Heart left ventricle (tissue), 16 donors: ENCODE data around the gene PTPN1. TPM values are rescaled to one million over a fixed set of nuclear protein-coding genes. Genes with fewer than 3 reads are reported as not detected.
A peak's percentile ranks its signal among the peaks of the same experiment; 100 is the strongest.

Source experiments
- ATAC-seq, 4 donors: fragments of 200-7000 bp; cut with Tn5 transposase; one replicate each; pipeline ENCODE4 v1.9.1; 2020 to 2022; ENCODE audit warnings: moderate library complexity in 4 of 4, mild to moderate bottlenecking in 3 of 4, moderate number of reproducible peaks in 1 of 4
- DNase-seq, 5 donors: peaks; one replicate each; pipeline ENCODE4 v3.0.0-alpha.2; 2020
- H3K27ac ChIP-seq, 12 donors: fragments of 200-600 bp; sonication (generic) in 4 of 12; one replicate each; pipeline versions ENCODE4 v1.5.0 to v1.8.0; 2016 to 2022; ENCODE audit warnings: mild to moderate bottlenecking in 2 of 12
- H3K27me3 ChIP-seq, 9 donors: fragments of 200-600 bp; sonication (generic) in 2 of 9; one replicate each; pipeline versions ENCODE4 v1.5.1 to v1.8.0; 2016 to 2022; ENCODE audit warnings: mild to moderate bottlenecking in 3 of 9
- H3K36me3 ChIP-seq, 9 donors: fragments of 200-600 bp; sonication (generic) in 2 of 9; one replicate each; pipeline versions ENCODE4 v1.5.0 to v1.8.0; 2018 to 2022; ENCODE audit warnings: mild to moderate bottlenecking in 2 of 9
- H3K4me1 ChIP-seq, 12 donors: fragments of 200-600 bp; sonication (generic) in 4 of 12; one replicate each; pipeline versions ENCODE4 v1.5.0 to v1.8.0; 2016 to 2022; ENCODE audit warnings: mild to moderate bottlenecking in 3 of 12
- H3K4me3 ChIP-seq, 12 donors: fragments of 200-600 bp; sonication (generic) in 4 of 12; one replicate each; pipeline versions ENCODE4 v1.5.0 to v1.8.0; 2017 to 2022; ENCODE audit warnings: mild to moderate bottlenecking in 9 of 12, moderate library complexity in 4 of 12
- H3K9me3 ChIP-seq, 12 donors: fragments of 200-600 bp; sonication (generic) in 4 of 12; one replicate each; pipeline versions ENCODE4 v1.5.0 to v1.8.0; 2016 to 2022; ENCODE audit warnings: mild to moderate bottlenecking in 1 of 12
- POLR2A ChIP-seq, 2 donors: fragments of 450-650 bp; IDR thresholded peaks; one replicate each; pipeline ENCODE4 v1.6.1; 2017; ENCODE audit warnings: antibody characterized with exemption in 2 of 2, mild to moderate bottlenecking in 2 of 2, moderate library complexity in 2 of 2
- WGBS, 4 donors: extraction: QIAGEN DNeasy Blood & Tissue Kit in 2 of 4; methylation state at CpG; one replicate each; pipeline versions ENCODE4 v1.1.5 to v1.1.7; 2013 to 2018; 5-methylcytosine and 5-hydroxymethylcytosine counted together
- intact Hi-C, 10 donors: fragments of 100-400 bp; cut with DNase I; formaldehyde crosslinking; loops; one replicate each; pipeline versions ENCODE4 v1.11.1 to v1.14.2; 2022
- polyA plus RNA-seq, 2 donors: library from polyadenylated mRNA; stranded (reverse); fragments of 200-250 nt; gene quantifications; one replicate each; pipeline ENCODE4 v1.2.3, GENCODE V29; 2013
- total RNA-seq, 9 donors: library from RNA; depleted of rRNA in 2 of 9; stranded (reverse); fragments of >200 nt in 2 of 9; fragmentation: NEBNext Ultra II Directional in 3 of 9; extraction: Animal tissue kit (Norgen Biotek cat#: 25700) in 3 of 9; gene quantifications; one replicate each; pipeline versions ENCODE4 v1.1.0 to v1.2.4, GENCODE V29; 2016 to 2023
- TF ChIP-seq, protein P1 (sequence below), 12 donors: fragments of 200-600 bp; sonication (generic) in 4 of 12; IDR thresholded peaks; one replicate each; pipeline versions ENCODE4 v1.5.0 to v1.8.0; 2018 to 2022; ENCODE audit warnings: antibody characterized with exemption in 12 of 12, mild to moderate bottlenecking in 5 of 12
- donor health status: ischemic (EF 13 %, LVEDD 7.1; RV severe dilation, severe dysfunction).
- donor health status: healthy with polysubstance abuse.
- donor health status: DM: no; HTN: yes; CAD: no.
- donor health status: DM: no; HTN: no; CAD: no.
- donor health status: ischemic (EF 25% LVEDD 6.9; RV normal size, moderate dysfunction).
- donor health status: ischemic (EF 25% LVEDD 5.7; RV mildly dilated, moderate dysfunction).
- donor health status: healthy.
- donor health status: DM: yes; HTN: yes; CAD: no.
- donor health status: ischemic (EF 35%, LVEDD 5.7; RV mildly dilated, moderate dysfunction).
- donor health status: nonischemic (EF 11% LVEDD 7.7; RV severe dilation, severe dysfunction).
- donor health status: DM: yes; HTN: yes; CAD: no.
- donor health status: PGD.
- donor health status: ischemic (EF 29% LVEDD 5.4; RV normal size, mild dysfunction).
- donor health status: nonischemic (EF 23%, LVEDD 6.1; RV moderate dilation, normal function).

Gene PTPN1
- total and polyA plus RNA-seq, 11 donors = 18.5 to 93.8 (median 32.0) TPM

DNA sequence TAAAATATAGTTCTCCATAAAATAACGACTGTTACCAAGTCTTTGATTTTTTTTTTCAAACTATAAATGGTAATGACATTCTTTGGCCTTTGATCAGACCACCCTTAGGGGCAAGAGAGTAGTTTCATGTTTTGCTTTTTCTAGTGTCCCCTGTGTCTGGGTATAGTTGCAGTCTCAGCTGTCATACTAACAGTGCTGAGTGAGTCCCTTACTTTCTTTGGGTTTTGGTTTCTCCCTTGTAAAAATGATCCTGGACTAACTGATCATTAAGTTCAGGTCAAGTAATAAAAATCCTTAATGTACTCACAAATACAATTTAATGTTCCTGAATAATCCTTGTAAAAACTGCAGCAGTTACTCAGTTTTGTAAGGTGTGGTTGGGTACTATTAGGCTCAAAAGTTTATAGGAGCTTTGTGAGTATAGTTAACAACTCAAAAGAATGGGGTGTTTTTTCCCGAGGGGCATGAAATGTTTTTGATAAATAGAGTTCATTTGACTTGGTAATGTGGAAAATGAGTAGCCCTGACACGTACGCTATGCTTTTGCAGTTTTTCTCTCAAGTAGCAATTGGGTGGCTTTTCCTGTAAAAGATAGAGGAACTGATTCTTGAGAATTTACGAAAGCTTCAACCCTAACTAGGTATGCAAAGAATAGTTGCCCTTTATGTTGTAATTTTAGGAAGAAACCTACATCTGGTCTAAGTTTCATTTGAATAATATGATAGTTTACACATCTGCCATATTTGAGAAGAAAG is 6.2 kb downstream of the PTPN1 start:
- H3K4me1 ChIP-seq = peaks cover 5 to 100% (median 85%) of the 10 kb centered on the region in 12 donors
- intact Hi-C loops = no loop called here

DNA sequence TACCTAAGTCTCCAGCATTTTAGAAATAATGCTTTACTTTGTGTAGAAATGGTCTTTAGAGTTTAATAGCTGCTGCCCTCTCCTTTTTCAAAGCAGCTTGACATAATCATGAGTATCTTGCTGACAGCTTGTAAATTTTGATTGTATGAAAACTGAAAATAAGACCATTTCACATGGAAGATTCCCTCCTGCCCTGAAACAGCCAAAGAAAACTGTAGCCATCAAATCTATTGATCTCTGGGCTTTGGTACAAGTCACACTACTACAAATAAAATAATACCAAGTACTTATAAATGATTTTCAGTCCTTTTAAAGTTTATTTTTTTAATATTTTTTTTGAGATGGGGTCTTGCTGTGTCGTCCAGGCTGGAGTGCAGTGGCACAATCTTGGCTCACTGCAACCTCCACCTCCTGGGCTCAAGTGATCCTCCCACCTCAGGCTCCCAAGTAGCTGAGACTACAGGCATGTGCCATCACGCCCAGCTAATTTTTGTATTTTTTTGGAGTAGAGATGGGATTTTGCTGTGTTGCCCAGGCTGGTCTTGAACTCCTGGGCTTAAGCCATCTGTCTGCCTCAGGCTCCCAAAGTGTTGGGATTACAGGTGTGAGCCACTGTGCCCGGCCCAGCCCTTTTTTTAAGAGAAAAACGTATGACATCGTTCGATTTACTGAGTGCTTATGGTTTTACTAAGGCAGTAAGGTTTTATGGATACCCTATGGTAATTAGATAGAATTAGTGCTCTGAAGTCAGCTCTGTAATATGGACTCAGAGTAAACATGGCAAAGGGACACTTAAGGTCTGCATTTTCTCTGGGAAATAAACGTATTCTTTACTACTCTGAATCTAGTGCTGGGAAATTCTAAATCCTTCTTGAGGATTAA is 7.0 kb downstream of the PTPN1 start:
- Histone ChIP-seq H3K27ac (peak overlapping the region in 4 of 12 donors; percentile 7 to 91 (median 55)), H3K9me3 (no peaks in the 10 kb centered on the region), H3K27me3 (no peaks in the 10 kb centered on the region), H3K4me1 (peaks cover 8 to 100% (median 83%) of the 10 kb centered on the region in 12 donors), H3K4me3 (peak overlapping the region in 1 of 12 donors; percentile 9), H3K36me3 (peaks cover 0 to 3% (median 0%) of the 10 kb centered on the region in 9 donors)
- no peak for ATAC-seq
- WGBS, 4 donors = 87 to 91% (median 88%) methylated on average over 7 of the region's 7 CpGs
- TF ChIP-seq, protein P1, sequence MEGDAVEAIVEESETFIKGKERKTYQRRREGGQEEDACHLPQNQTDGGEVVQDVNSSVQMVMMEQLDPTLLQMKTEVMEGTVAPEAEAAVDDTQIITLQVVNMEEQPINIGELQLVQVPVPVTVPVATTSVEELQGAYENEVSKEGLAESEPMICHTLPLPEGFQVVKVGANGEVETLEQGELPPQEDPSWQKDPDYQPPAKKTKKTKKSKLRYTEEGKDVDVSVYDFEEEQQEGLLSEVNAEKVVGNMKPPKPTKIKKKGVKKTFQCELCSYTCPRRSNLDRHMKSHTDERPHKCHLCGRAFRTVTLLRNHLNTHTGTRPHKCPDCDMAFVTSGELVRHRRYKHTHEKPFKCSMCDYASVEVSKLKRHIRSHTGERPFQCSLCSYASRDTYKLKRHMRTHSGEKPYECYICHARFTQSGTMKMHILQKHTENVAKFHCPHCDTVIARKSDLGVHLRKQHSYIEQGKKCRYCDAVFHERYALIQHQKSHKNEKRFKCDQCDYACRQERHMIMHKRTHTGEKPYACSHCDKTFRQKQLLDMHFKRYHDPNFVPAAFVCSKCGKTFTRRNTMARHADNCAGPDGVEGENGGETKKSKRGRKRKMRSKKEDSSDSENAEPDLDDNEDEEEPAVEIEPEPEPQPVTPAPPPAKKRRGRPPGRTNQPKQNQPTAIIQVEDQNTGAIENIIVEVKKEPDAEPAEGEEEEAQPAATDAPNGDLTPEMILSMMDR (IDR thresholded peaks at IDR 0.05) = no peak
- no peak for TF ChIP-seq POLR2A (IDR thresholded peaks at IDR 0.05)
- no peak for DNase-seq
- intact Hi-C loops = no loop called here

More for the DNA sequence above, 6.2 kb downstream of the PTPN1 start:
- Histone ChIP-seq H3K4me3 (no peak overlapping the region), H3K27ac (peak overlapping the region in 4 of 12 donors; percentile 25 to 91 (median 56)), H3K36me3 (no peaks in the 10 kb centered on the region), H3K27me3 (no peaks in the 10 kb centered on the region), H3K9me3 (no peaks in the 10 kb centered on the region)
- TF ChIP-seq, protein P1 (IDR thresholded peaks at IDR 0.05) = no peak
- no peak for TF ChIP-seq POLR2A (IDR thresholded peaks at IDR 0.05)
- ATAC-seq = no peak
- DNase-seq = no peak
- 75 to 81% (median 77%) methylated on average over 5 of the region's 5 CpGs for WGBS, 4 donors

DNA sequence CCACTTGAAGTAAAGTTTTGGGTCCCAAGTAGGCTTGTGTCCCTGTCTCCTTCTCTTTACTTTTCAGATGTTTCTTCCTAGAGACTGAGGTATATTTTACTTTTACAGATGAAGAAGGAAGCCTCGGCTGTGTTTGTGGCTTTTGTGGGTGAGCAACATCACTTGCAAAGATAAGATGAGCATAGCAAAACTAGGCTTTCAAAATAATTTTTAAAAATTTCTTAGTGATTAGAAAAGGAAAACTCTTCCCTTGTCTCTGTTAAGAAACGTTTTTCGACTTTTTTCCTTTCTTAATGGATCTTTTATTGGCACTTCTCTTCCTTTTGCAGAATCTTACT is 7.6 kb downstream of the PTPN1 start:
- H3K4me1 ChIP-seq = peaks cover 8 to 100% (median 82%) of the 10 kb centered on the region in 12 donors
- ATAC-seq = no peak
- H3K4me3 ChIP-seq = peak overlapping the region in 1 of 12 donors; percentile 9
- H3K27me3 ChIP-seq = no peaks in the 10 kb centered on the region
- no peak for DNase-seq
- peak overlapping the region in 2 of 12 donors; percentile 7 to 85 for H3K27ac ChIP-seq
- intact Hi-C loops = no loop called here
- TF ChIP-seq POLR2A (IDR thresholded peaks at IDR 0.05) = no peak
- 72 to 79% (median 73%) methylated on average over 3 of the region's 3 CpGs for WGBS, 4 donors
- H3K36me3 ChIP-seq = peaks cover 0 to 3% (median 0%) of the 10 kb centered on the region in 9 donors
- no peaks in the 10 kb centered on the region for H3K9me3 ChIP-seq

DNA sequence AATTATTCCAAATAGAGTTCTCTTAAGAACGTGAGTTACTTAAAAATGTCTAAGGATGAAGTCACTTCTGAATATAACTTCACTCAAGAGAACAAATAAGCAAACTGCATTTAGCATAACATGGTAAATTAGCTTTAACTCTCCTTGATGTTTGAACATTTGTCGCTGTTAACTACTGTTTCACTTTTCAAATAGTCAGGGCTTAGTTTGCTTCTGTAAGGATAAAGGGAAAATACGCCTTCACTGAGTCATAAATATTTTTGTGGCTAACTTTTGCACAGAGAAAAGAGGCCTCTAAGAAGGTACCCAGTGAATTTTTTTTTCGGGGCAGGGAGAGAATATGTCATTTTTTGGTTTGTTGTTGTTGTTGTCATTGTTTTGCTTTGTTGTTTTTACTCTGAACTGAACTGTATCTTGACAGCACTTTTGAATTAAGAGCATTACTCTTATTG is 8.1 kb downstream of the PTPN1 start:
- TF ChIP-seq POLR2A (IDR thresholded peaks at IDR 0.05) = no peak
- TF ChIP-seq, protein P1 (IDR thresholded peaks at IDR 0.05) = no peak
- no peak for DNase-seq
- H3K9me3 ChIP-seq = no peaks in the 10 kb centered on the region
- intact Hi-C loops = no loop called here
- H3K36me3 ChIP-seq = peaks cover 0 to 3% (median 0%) of the 10 kb centered on the region in 9 donors
- WGBS, 4 donors = 76 to 80% (median 79%) methylated on average over 4 of the region's 4 CpGs
- H3K27ac ChIP-seq = peak overlapping the region in 1 of 12 donors; percentile 85
- no peak for ATAC-seq
- H3K4me3 ChIP-seq = peak overlapping the region in 1 of 12 donors; percentile 9
- H3K27me3 ChIP-seq = no peaks in the 10 kb centered on the region
- peaks cover 8 to 100% (median 80%) of the 10 kb centered on the region in 12 donors for H3K4me1 ChIP-seq
